Measurements from ENCODE around the gene FIZ1.
A peak's percentile ranks its signal among the peaks of the same experiment; 100 is the strongest.

Gene FIZ1

DNA sequence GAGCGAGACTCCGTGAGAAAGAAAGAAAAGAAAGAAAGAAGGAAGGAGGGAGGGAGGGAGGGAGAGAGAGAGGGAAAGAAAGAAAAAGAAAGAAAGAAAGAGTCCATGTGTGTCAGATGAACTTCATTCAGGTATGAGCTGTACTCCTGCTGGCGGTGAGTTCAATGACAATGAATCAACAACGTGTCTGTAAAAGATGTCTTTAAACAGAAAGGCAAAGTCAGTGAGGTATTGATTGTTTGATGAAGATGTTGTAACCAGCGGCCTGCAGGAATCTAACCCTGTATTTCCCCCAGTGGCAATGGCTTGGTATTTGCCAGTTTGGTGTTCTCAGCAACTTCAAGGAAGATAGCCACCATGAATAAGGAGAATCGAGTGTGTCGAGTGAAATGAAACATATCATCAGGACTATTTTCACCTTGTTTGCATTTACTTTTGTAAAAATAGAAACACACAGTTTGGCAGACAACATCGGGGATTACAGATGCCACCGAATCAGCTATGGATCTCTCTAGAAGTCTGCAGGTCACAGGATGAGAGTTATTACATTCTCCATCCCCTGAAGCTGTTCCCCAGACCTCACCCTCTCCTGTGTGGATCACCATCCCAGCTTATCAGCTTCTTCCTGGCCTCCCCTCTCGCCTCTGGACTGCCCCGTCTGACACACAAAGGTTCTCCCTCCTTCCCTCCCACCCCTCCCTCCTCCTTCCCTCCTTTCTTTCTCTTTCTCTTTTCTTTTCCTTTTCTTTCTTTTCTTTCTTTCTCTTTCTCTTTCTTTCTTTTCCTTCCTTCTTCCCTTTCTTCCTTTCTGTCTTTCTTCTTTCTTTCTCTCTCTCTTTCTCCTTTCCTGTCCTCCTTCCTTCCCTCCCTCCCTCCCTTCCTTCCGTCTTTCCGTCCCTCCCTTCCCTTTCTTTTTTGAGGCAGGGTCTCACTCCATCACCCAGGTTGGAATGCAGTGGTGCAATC is 45.8 kb downstream of the FIZ1 start:
- peak; percentile 9 for DNase-seq (ENCODE audit: low read depth)
- no peak overlapping the region for H3K4me3 ChIP-seq (ENCODE audit: low read depth, low read length)
- TF ChIP-seq CTCF (conservative IDR thresholded peaks at IDR 0.05; ENCODE audit: low read depth, low read length) = no peak

GRCh38 chr19:55552620-55553019 is 46.7 kb downstream of the FIZ1 start:
- DNase-seq (ENCODE audit: low read depth) = peak; percentile 91
- H3K4me3 ChIP-seq (ENCODE audit: low read depth, low read length) = no peak overlapping the region
- no peak for TF ChIP-seq CTCF (conservative IDR thresholded peaks at IDR 0.05; ENCODE audit: low read depth, low read length)

DNA sequence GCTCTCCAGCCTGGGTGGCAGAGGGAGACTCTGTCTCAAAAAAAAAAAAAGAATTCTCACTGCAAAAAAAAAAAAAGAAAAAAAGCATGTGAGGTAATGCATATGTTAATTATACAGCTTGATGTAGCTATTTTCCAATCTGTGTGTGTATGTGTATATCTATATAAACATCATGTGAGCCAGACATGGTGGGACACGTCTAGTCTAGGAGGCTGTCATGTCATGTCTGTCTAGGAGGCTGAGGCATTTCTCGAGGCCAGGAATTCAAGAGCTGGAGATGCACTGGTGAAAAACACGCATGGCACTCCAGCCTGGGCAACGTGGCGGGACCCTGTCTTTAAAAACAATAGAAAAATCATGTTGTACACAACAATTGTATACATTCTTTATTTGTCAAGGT is 47.1 kb downstream of the FIZ1 start:
- peak; percentile 6 for DNase-seq (ENCODE audit: low read depth)
- H3K4me3 ChIP-seq (ENCODE audit: low read depth, low read length) = no peak overlapping the region
- no peak for TF ChIP-seq CTCF (conservative IDR thresholded peaks at IDR 0.05; ENCODE audit: low read depth, low read length)

GRCh38 chr19:55550321-55550650 is 49.0 kb downstream of the FIZ1 start:
- DNase-seq (ENCODE audit: low read depth) = peak; percentile 42
- no peak overlapping the region for H3K4me3 ChIP-seq (ENCODE audit: low read depth, low read length)
- TF ChIP-seq CTCF (conservative IDR thresholded peaks at IDR 0.05; ENCODE audit: low read depth, low read length) = no peak

DNA sequence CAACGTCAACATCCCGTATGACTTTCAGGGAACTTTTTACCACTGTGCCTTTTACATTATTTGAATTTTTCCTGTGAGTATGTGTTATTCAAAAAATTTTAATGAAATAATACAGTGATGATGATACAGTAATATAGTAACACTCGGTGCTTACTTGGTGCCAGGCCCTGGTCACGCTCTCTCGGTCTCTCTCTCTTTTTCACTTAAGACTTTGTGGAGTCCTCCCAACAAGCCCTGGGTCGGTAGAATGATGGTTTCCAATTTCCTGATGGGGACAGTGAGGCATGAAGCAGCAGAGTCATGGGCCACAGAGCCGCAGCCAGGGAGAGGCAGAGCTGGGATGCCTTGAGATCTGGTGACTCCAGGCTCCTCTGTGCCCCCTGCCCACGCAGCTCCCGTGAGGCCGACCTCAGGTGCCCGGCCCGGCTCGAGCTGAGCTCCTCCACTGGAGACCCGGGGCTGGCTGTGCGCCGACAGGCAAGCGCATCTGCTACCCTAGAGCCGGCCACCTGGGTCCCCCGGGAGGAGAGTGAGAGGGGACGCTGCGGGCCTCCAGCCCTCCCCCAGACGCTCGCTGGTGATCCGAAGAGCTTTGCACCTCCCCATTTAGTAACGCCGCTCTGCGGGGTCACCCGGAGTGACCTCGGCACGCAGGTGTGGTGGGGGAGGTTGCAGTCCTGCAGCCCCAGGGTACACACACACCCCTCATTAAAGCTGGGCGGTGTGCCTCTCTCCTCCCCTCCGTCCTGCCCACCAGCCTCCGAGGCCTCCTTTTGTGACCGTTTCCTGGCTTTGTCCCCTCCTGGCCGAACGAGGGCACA is 49.6 kb downstream of the FIZ1 start:
- peak; percentile 14 for TF ChIP-seq CTCF (conservative IDR thresholded peaks at IDR 0.05; ENCODE audit: low read depth, low read length)
- peak overlapping the region; percentile 35 for H3K4me3 ChIP-seq (ENCODE audit: low read depth, low read length)
- DNase-seq (ENCODE audit: low read depth) = peak; percentile 91

DNA sequence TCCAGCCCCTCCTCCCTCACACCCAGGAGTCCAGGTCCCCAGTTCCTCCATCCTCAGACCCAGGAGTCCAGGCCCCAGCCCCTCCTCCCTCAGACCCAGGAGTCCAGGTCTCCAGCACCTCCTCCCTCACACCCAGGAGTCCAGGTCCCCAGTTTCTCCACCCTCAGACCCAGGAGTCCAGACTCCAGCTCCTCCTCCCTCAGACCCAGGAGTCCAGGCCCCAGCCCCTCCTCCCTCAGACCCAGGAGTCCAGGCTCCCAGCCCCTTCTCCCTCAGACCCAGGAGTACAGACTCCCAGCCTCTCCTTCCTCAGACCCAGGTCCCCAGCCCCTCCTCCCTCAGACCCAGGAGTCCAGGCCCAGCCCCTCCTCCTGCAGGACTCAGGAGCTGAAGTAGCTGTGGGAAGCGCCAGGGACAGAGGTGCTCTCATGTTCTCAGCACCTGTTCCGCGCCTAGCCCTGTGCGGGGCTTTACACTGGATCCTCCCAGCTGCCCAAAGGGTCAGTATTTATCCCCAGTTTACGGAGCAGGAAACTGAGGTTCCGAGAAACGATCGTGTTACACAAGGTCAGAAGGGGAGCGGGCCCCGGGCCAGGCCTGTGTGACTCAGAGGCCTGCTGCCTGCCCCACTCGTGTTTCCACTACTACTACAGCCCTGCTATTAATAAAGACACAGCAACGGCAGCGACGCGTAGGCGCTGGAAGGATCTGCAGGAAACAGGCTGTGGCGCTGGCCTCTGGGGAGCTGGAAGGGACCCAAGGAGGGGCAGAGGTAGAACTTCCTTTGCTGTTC is 52.3 kb downstream of the FIZ1 start:
- H3K4me3 ChIP-seq (ENCODE audit: low read depth, low read length) = no peak overlapping the region
- DNase-seq (ENCODE audit: low read depth) = peak; percentile 87
- TF ChIP-seq CTCF (conservative IDR thresholded peaks at IDR 0.05; ENCODE audit: low read depth, low read length) = no peak
